Activated naive CD8-positive, alpha-beta T cell (primary cell): Measurements from ENCODE around the gene MSX1.

Experiments used
- H3K27ac Mint-ChIP-seq: one replicate; pipeline ENCODE4 v1.8.0; 2021; ENCODE audit warnings: mixed read lengths
- H3K27me3 Mint-ChIP-seq: one replicate; pipeline ENCODE4 v1.8.0; 2021; ENCODE audit warnings: mixed read lengths
- H3K36me3 Mint-ChIP-seq: one replicate; pipeline ENCODE4 v1.8.0; 2021; ENCODE audit warnings: mixed read lengths
- H3K4me1 Mint-ChIP-seq: one replicate; pipeline ENCODE4 v1.8.0; 2021; ENCODE audit warnings: low read depth, mixed read lengths
- H3K4me3 Mint-ChIP-seq: one replicate; pipeline ENCODE4 v1.8.0; 2021; ENCODE audit warnings: mild to moderate bottlenecking, mixed read lengths
- H3K9me3 Mint-ChIP-seq: one replicate; pipeline ENCODE4 v1.8.0; 2021; ENCODE audit warnings: low read depth, mixed read lengths

The MSX1 gene

GRCh38 chr4:4851081-4851480 is 8.4 kb upstream of the MSX1 start:
- Mint-ChIP-seq H3K36me3 (no peaks in the 10 kb centered on the region), H3K27me3 (peaks cover 25% of the 10 kb centered on the region), H3K4me1 (peaks cover 20% of the 10 kb centered on the region), H3K4me3 (no peak overlapping the region), H3K27ac (no peak overlapping the region), H3K9me3 (no peaks in the 10 kb centered on the region)

GRCh38 chr4:4851906-4852305 is 7.6 kb upstream of the MSX1 start:
- Mint-ChIP-seq H3K4me3 (no peak overlapping the region), H3K27ac (no peak overlapping the region), H3K4me1 (peaks cover 26% of the 10 kb centered on the region), H3K9me3 (no peaks in the 10 kb centered on the region), H3K27me3 (peaks cover 28% of the 10 kb centered on the region), H3K36me3 (no peaks in the 10 kb centered on the region)

GRCh38 chr4:4852591-4853362 is 6.7 kb upstream of the MSX1 start:
- Mint-ChIP-seq H3K36me3 (no peaks in the 10 kb centered on the region), H3K4me1 (peaks cover 31% of the 10 kb centered on the region), H3K9me3 (no peaks in the 10 kb centered on the region), H3K4me3 (peak overlapping the region; percentile 79), H3K27me3 (peaks cover 29% of the 10 kb centered on the region), H3K27ac (no peak overlapping the region)

GRCh38 chr4:4853371-4853823 is 6.1 kb upstream of the MSX1 start:
- H3K4me3 Mint-ChIP-seq = peak overlapping the region; percentile 79
- no peaks in the 10 kb centered on the region for H3K36me3 Mint-ChIP-seq
- no peak overlapping the region for H3K27ac Mint-ChIP-seq
- peaks cover 28% of the 10 kb centered on the region for H3K27me3 Mint-ChIP-seq
- no peaks in the 10 kb centered on the region for H3K9me3 Mint-ChIP-seq
- H3K4me1 Mint-ChIP-seq = peaks cover 33% of the 10 kb centered on the region

- Mint-ChIP-seq H3K36me3 (no peaks in the 10 kb centered on the region), H3K4me3 (peak overlapping the region; percentile 79), H3K4me1 (peaks cover 38% of the 10 kb centered on the region), H3K27ac (no peak overlapping the region), H3K27me3 (peaks cover 34% of the 10 kb centered on the region), H3K9me3 (no peaks in the 10 kb centered on the region)
Measured at GRCh38 chr4:4853921-4854648, 5.4 kb upstream of the MSX1 start.

- peaks cover 39% of the 10 kb centered on the region for H3K4me1 Mint-ChIP-seq
- H3K9me3 Mint-ChIP-seq = no peaks in the 10 kb centered on the region
- no peaks in the 10 kb centered on the region for H3K36me3 Mint-ChIP-seq
- H3K4me3 Mint-ChIP-seq = no peak overlapping the region
- peaks cover 34% of the 10 kb centered on the region for H3K27me3 Mint-ChIP-seq
- no peak overlapping the region for H3K27ac Mint-ChIP-seq
Measured at GRCh38 chr4:4854649-4855295, 4.7 kb upstream of the MSX1 start.

- H3K27me3 Mint-ChIP-seq = peaks cover 34% of the 10 kb centered on the region
- H3K9me3 Mint-ChIP-seq = no peaks in the 10 kb centered on the region
- H3K4me1 Mint-ChIP-seq = peaks cover 39% of the 10 kb centered on the region
- no peak overlapping the region for H3K27ac Mint-ChIP-seq
- peak overlapping the region; percentile 73 for H3K4me3 Mint-ChIP-seq
- no peaks in the 10 kb centered on the region for H3K36me3 Mint-ChIP-seq
Measured at GRCh38 chr4:4855301-4856070, 4.0 kb upstream of the MSX1 start.

GRCh38 chr4:4856071-4857000 is 3.1 kb upstream of the MSX1 start:
- Mint-ChIP-seq H3K9me3 (no peaks in the 10 kb centered on the region), H3K4me3 (peak overlapping the region; percentile 73), H3K4me1 (peaks cover 45% of the 10 kb centered on the region), H3K27ac (no peak overlapping the region), H3K27me3 (peaks cover 34% of the 10 kb centered on the region), H3K36me3 (no peaks in the 10 kb centered on the region)

- Mint-ChIP-seq H3K36me3 (no peaks in the 10 kb centered on the region), H3K27me3 (peaks cover 41% of the 10 kb centered on the region), H3K4me1 (peaks cover 54% of the 10 kb centered on the region), H3K4me3 (peak overlapping the region; percentile 66), H3K9me3 (no peaks in the 10 kb centered on the region), H3K27ac (peak overlapping the region; percentile 22)
Measured at GRCh38 chr4:4857001-4857808, 2.3 kb upstream of the MSX1 start.

- H3K4me1 Mint-ChIP-seq = peaks cover 54% of the 10 kb centered on the region
Measured at GRCh38 chr4:4857809-4858508, 1.5 kb upstream of the MSX1 start.

GRCh38 chr4:4858527-4859324 is 739 bp upstream of the MSX1 start:
- H3K9me3 Mint-ChIP-seq = no peaks in the 10 kb centered on the region
- H3K4me1 Mint-ChIP-seq = peaks cover 51% of the 10 kb centered on the region
- no peak overlapping the region for H3K27ac Mint-ChIP-seq
- no peaks in the 10 kb centered on the region for H3K36me3 Mint-ChIP-seq
- H3K4me3 Mint-ChIP-seq = peak overlapping the region; percentile 76
- peaks cover 43% of the 10 kb centered on the region for H3K27me3 Mint-ChIP-seq

More at GRCh38 chr4:4857809-4858508, 1.5 kb upstream of the MSX1 start:
- H3K36me3 Mint-ChIP-seq = no peaks in the 10 kb centered on the region
- no peak overlapping the region for H3K27ac Mint-ChIP-seq
- H3K4me3 Mint-ChIP-seq = peak overlapping the region; percentile 66
- peaks cover 44% of the 10 kb centered on the region for H3K27me3 Mint-ChIP-seq
- H3K9me3 Mint-ChIP-seq = no peaks in the 10 kb centered on the region
